ENCODE results near the gene CNNM4.

DNA sequence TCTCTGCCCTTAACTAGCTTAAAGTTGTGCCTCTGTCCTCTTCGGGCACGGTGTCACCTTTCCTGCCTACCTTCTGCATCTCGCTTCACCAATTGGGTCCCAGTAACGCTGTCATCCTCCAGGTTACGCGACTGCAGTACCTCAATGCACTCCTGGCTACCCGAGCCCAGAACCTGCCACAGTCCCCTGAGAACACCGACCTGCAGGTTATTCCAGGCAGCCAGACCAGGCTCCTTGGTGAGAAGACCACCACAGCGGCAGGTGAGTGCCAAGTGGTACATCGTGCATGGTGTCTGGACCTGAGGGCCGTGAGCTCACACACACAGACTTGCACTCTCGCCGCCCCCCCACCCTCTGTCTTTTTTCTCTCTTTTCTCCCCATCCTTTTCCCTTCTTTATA lies 68.2 kb downstream of the CNNM4 start:
- TF ChIP-seq EZH2 (IDR thresholded peaks at IDR 0.05; ENCODE audit: borderline replicate concordance, low read length), result no peak
- TF ChIP-seq, protein P1, sequence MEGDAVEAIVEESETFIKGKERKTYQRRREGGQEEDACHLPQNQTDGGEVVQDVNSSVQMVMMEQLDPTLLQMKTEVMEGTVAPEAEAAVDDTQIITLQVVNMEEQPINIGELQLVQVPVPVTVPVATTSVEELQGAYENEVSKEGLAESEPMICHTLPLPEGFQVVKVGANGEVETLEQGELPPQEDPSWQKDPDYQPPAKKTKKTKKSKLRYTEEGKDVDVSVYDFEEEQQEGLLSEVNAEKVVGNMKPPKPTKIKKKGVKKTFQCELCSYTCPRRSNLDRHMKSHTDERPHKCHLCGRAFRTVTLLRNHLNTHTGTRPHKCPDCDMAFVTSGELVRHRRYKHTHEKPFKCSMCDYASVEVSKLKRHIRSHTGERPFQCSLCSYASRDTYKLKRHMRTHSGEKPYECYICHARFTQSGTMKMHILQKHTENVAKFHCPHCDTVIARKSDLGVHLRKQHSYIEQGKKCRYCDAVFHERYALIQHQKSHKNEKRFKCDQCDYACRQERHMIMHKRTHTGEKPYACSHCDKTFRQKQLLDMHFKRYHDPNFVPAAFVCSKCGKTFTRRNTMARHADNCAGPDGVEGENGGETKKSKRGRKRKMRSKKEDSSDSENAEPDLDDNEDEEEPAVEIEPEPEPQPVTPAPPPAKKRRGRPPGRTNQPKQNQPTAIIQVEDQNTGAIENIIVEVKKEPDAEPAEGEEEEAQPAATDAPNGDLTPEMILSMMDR (conservative IDR thresholded peaks at IDR 0.05 in 1 of 2, IDR thresholded peaks at IDR 0.05 in 1 of 2; ENCODE audit: extremely low read depth in 1 of 2, insufficient read depth in 1 of 2, low read depth in 1 of 2, low read length in 2 of 2), result no peak

Data from mammary epithelial cell (primary cell).